NCI-H2227 treated with DMSO at 0.1 percent for 48 hours (cell line): ENCODE results near the gene DEFB124.
"Not testable (repeated sequence)": the region's sequence is repeated elsewhere in the genome, so short reads cannot be mapped to it uniquely, and the experiment has no call there.

Experiments used
- DNase-seq: peaks from one replicate; lab custom pipeline; 2025; lab: John Stamatoyannopoulos, UW

DEFB124 gene

DNA sequence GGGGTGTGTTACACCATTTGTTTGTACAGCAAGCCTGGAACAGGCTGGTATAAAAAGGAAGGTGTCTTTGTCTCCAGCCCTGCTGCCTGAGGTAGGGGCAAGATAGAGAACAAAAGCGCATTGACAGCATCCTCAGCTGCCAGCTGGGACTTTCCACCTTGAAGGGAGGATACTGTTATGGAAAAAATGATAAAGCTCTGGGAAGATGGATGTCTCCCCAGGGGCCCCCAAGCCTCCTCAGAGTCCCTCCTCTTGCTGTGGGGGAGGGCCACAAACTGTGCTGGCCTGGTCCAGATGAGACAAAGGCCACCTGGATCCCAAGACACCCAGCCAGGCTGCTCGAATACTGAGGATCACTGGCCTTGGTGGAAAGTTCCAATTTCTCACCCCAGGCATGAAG lies 13.2 kb upstream of the DEFB124 start:
- no peak for DNase-seq

DNA sequence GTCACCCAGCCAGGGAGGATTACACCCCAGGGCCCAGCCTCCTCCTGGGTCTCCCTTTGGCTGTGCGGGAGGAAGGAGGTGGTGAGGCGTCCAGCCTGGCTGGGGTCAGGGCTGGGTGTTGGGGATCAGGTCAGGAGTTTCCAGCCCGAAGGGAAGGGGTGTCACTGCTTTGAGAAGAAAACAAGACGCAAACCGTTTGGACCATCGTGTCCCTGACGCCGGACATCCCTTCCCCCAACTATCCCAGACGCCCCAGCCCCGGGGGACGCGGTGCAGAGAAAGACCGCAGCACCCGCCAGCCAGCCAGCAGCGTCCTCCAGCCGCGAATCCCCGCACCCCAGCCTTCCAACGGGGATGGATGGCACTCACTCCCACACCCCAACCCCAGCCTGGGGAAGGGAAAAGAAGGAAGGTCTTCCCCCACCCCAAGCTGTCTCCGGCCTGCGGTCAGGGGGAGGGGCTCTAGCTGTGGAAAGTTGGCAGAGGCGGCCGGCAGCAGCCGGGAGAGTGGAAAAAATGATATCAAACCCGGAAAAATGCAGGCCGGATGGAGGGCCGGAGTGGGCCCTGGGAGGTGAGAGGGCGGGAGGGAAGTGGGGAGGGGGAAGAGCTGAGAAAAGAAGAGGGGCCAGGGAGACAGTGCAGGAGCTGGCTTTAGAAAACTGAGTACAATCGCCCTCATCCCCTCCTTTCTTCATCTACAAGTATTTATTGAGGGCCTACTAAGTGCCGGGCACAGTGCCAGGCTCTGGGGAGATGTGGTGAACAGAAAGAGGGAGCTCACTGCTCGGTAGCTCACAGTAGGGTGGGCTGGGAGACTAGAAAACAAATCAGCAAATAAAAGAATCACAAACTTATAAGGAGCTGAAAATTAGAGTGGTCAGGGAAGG lies 10.8 kb upstream of the DEFB124 start:
- no peak for DNase-seq

DNA sequence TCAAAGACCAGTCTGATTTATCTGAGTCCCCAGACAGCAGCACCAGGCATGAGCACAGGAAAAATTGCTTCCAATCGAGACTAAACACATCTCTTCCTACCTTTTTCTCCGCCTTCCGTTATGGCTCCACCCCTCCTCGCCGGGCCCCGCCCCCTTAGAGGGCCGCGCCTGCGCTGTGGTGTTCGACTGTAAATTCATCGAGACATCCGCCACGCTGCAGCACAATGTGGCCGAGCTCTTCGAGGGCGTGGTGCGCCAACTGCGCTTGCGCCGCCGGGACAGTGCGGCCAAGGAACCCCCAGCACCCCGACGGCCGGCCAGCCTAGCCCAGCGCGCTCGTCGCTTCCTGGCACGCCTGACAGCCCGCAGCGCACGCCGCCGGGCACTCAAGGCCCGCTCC lies 9.1 kb upstream of the DEFB124 start:
- DNase-seq: no peak

DNA sequence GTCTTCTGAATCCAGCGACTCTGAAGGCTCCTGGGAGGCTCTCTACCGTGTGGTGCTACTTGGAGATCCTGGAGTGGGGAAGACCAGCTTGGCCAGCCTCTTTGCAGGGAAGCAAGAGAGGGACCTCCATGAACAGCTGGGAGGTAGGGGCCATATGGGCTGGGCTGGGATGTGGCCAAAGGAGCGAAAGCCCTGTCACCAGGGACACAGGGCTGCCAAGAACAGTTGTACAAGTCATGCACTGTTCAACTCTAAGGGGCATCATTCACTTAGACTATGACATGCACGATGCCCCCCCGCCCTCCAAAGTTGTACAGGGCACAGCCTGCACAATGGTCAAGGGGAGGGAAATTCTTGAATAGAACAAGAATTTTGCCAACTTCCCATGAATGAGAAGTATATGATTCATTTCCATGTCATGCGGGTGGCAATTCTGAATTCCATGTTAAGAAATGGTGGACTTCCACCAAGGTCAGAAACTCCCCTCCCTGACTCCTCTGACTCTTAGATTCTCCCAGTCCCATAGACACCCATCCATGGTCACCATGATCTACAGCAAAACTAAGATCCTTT lies 1.8 kb upstream of the DEFB124 start:
- no peak for DNase-seq

DNA sequence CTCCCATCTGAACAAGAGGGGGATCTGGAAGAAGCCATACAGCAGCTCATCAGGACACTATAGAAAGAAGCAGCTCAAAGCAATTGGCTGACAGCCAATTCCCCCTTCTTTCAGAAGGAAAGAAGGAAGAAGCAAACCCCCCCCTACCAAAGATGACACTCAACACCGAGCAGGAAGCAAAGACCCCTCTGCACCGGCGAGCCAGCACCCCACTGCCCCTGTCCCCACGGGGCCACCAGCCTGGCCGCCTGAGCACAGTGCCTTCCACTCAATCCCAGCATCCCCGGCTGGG lies 1.3 kb upstream of the DEFB124 start:
- no peak for DNase-seq

DNA sequence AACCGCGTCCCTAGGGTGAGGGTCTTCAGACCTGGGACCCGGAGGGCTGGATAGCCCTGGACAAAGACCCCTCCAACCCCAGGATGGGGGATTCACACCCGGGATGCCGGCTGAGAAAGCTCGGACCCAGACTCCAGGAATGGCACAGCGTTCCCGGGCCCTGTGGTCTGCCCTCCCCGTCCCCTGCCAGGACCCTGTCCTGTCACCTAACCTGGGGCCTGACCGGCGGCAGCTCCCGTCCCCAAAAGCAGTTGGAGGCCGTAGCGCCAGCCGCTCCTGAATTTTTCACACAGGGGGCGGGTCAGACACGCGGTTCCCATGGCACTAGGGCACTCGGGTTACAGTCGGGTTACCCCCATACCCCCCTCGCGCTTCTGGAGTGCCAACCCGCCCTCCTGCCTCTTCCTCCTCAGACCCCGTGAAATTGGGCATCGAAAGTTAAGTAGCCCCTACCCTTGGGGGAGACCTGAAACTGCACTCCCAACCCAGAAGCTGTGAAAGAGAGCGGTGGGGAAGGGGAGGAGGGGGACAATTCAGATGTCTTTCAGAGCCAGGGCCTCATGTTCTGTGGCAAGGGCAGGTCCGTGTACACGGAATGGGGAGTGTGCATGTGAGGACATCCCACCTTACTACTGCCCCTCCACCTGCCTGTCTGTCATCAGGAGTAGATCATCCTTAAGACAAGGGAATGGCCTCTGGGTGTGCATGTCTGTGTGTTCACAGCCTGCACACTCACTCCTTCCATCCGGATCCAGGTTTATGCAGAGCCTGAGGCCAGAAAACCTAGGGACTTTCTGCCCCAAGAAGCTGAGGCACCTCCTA lies 756 bp upstream of the DEFB124 start:
- DNase-seq: no peak

DNA sequence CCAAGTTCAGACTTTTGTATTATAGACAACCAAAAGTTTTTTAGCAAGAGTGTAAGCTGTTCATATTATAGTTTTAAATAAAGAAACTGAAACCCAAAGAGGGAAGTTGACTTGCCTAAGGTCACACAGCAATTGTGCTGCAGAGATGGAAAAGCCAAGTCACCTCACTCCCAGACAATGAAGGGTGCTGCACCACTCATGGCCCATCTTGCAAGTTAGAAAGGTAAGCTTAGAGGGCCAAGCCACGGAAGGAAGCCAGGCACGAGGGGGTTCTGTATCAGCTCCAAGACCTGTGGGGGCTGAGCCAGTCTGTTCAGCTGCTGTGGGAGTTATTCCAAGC lies 860 bp downstream of the DEFB124 start:
- no peak for DNase-seq

DNA sequence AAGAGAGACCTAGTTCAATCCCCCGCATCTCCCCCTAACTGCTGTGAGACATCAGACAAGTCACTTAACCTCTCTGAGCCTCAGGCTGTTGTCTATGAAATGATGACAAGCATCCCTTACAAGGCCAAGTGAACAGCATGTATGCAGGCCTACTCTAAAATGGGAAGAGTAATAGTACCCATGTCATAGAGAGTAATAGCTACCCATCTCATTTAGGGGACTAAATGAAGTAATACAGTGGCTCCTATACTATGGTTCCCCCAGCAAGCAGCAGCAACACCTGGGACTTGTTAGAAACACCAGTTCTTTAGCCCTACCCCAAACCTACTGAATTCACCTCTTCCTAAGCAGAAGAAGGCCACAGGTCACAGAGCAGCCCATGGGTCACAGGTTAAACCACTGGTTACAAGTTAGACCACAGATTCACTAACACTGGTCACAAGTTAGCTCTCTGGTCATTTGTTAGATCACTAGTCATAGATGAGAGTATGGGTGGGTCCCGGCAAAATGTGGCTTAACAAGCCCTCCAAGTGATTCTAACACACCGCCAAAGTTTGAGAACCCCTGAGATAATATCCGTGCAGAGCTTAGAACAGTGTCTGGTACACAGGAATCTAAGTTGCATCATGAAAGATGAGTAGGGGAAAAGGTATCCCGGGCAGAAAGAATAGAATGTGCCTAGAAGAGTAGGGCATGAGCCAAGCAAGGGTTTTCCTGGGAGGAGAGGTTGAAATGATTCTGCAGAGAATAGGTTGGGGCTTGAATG lies 1.4 kb downstream of the DEFB124 start:
- DNase-seq: no peak

DNA sequence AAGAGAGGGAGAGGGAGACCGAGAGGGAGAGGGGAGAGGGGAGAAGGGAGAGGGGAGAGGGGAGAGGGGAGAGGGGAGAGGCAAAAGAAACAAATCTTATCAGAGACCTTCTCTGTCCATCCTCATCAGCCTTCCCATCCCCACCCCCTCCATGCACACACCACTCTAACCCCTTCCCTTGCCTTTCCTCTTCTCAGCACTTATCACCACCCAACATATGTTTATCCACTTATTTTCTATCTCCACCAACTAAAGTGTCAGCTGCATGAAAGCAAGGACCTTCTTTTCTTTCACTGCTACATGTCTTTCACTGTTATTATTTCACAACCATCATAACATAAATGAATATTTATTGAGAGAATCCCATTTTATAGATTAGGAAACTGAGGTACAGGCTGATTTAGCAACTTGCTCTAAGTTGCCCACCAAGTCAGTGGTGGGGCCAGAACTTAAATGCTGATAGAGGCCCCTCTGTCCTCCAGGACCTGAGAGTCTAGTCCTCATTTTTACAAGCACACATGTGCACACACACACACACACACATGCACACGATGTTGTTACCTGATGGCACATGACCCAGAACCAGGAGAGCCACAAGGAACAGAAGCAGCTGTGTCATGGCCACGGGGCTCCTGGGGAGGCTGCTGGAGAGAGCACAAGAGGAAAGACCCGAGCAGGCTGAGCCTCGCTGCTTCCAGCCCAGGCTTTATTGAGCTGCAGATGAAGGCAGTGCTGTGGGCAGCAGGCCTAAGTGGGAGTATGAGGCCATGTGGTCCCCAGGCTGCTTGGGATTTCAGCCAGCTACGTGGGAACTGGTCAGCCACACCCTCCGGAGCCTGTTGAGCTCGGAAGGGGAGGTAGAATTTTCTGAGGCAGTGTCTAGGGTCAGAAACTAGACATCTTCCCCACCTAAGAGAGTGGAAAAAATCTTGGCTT lies 2.3 kb downstream of the DEFB124 start:
- DNase-seq: no peak

DNA sequence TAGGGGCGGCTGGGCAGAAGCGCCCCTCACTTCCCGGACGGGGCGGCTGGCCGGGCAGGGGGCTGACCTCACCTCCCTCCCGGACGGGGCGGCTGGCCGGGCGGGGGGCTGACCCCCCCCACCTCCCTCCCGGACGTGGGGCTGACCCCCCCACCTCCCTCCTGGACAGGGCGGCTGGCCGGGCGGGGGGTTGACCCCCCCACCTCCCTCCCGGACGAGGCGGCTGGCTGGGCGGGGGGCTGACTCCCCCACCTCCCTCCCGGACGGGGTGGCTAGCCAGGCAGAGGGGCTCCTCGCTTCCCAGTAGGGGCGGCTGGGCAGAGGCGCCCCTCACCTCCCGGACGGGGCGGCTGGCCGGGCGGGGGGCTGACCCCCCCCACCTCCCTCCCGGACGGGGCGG lies 4.0 kb downstream of the DEFB124 start:
- not testable (repeated sequence) for DNase-seq

DNA sequence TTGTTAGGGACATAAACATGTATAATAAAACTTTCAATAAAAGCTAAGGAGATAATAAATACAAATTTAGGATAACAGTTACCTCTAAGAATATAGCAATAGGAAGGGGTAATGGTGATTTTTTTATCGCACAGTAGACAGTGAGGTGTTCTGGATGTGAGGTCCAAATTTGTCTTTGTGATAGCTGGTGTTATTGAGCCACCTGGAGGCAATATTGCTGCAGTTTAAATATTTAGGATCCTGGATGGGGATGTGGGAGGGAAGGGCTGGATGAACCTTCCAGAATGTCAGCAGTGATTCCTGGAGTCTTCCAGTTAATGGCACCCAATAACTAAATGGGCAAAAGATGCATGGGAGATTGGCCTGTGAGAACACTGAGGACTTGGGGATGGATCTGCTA lies 20.6 kb downstream of the DEFB124 start:
- DNase-seq: no peak

DNA sequence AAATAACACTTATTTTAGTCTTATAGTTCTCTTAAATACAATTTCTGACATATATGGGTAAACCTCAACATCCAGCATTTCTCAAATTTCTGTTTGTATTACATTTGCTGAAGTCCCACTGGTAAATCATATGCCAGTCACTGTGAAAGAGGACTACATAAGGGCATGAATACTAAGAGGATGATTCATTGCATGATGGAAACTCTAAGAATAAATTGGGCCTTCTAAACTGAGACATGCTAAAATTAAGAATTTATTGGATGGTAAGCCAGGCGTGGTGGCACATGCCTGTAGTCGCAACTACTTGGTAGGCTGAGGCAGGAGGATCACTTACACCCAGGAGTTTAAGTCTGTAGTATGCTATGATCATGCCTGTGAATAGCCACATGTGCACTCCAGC lies 22.4 kb downstream of the DEFB124 start:
- DNase-seq: no peak

DNA sequence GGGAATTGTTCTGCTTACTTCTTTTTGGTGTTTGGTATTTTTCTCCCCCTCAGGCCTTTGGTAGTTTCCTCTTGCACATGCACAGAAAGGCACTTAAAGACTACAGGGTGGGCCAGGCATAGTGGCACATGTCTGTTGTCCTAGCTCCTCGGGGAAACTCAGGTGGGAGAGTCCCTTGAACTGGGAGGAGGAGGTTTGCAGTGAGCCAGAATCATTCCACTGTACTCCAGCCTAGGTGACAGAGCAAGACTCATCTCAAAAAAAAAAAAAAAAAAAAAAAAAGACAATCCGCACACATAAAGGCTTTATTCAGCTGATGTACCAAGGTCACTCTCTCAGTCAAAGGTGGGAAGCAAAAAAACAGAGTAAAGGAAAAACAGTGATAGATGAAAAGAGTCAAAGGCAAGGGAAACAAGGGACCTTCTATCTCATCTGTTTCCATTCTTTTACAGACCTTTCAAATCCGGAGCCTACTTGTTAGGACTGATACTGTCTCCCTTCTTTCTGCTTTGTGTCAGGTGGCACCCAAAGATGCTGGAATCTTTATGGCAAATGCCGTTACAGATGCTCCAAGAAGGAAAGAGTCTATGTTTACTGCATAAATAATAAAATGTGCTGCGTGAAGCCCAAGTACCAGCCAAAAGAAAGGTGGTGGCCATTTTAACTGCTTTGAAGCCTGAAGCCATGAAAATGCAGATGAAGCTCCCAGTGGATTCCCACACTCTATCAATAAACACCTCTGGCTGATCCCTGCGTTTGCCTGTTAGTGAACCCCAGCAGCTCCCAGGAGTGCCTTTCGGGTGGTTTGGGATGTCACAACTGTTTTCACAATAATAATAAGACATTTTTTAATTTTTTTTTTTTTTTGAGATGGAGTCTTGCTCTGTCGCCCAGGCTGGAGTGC lies 25.2 kb downstream of the DEFB124 start:
- no peak for DNase-seq

DNA sequence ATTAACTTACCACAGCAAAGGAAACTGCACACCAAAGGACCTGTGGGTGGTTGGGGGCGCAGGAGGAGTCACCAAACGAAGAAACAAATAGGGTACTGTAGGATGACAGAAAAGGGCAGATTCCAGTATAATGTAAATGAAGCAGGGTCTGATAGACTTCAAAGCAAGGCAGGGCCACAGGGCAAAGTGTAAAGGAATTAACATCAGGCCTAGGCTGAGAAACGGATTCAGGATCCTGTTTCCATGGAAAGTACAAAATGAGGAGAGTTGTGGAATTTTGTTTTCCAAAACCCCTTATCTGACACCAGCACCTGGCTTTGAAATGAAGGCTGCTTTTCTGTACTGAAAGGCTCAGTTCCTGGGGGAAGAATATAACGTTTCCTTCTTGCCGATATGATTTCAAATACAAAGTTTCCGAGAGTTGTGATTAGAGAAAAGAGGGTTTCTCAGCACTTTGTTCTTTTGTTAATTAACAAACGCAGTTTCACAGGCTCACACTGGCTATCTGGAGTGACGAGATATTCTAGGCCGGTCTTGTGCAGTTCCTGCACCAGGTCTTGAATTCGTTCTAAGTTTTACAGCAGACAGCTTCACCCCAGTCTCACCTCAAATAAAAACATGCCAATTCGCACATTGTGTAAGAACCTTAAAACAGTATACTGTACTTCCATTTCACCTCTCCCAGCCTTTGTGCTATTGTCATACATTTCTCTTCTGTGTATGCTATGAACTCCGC lies 28.7 kb downstream of the DEFB124 start:
- DNase-seq: no peak

DNA sequence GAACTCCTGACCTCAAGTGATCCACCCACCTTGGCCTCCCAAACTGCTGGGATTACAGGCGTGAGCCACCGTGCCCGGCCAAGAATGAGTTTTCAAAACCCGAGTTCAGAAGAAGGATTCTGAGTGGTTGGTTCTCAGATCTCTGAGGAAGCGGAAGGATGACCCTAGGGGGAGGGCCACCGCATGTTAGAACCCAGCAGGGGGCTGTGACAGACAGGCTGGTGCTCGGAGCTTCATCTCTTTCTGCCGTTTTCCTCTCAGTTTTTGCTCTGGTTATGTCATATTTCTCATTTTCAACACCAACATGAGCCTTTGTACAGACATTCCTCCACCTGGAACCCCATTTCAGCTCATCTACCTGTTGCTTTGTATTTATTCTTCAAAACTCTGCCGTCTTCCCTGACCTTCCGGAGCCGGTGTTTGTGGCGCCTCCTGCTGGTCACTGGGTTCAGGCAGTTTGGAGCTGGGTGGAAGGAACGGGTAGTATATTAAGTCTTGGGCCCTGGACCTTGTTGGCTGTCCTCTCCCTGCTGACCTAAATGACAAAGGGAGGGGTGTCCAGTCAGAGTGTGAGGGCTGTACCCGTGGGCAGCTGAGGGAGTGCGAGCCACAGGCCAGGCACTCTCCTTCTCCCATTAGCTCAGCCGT lies 34.8 kb downstream of the DEFB124 start, which contains the start of gene DEFB123:
DEFB123 (plus strand) TSS at position 621 of the 648 bp plus-strand sequence. CDS start 67 bp downstream, outside the sequence.
- no peak for DNase-seq

DNA sequence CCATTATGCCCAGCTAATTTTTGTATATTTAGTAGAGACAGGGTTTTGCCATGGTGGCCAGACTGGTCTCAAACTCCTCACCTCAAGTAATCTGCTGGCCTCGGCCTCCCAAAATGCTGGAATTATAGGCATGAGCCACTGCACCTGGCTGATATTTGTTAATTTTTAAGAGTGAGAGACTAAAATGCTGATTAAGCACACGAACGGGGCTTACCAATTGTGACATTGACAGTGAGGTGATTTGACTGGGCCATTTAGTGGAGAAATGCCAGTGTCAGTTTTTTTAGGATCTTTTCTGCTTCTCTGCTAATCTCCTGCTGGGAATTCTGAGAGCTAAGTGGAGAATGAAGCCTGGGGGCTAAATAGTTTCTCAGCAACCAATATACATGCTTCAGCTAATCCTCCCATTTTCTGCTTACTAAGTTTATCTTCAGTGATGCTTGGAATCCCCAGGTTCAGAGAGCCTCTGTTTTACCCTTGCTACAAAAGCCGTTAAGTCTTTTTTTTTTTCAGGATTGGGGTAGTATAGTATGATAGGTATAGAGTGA lies 44.3 kb downstream of the DEFB124 start:
- DNase-seq: no peak

DNA sequence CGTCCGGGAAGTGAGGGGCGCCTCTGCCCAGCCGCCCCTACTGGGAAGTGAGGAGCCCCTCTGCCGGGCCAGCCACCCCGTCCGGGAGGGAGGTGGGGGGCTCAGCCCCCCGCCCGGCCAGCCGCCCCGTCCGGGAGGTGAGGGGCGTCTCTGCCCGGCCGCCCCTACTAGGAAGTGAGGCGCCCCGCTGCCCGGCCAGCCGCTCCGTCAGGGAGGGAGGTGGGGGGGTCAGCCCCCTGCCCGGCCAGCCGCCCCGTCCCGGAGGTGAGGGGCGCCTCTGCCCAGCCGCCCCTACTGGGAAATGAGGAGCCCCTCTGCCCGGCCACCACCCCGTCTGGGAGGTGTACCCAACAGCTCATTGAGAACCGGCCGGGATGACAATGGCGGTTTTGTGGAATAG lies 47.4 kb downstream of the DEFB124 start:
- not testable (repeated sequence) for DNase-seq

DNA sequence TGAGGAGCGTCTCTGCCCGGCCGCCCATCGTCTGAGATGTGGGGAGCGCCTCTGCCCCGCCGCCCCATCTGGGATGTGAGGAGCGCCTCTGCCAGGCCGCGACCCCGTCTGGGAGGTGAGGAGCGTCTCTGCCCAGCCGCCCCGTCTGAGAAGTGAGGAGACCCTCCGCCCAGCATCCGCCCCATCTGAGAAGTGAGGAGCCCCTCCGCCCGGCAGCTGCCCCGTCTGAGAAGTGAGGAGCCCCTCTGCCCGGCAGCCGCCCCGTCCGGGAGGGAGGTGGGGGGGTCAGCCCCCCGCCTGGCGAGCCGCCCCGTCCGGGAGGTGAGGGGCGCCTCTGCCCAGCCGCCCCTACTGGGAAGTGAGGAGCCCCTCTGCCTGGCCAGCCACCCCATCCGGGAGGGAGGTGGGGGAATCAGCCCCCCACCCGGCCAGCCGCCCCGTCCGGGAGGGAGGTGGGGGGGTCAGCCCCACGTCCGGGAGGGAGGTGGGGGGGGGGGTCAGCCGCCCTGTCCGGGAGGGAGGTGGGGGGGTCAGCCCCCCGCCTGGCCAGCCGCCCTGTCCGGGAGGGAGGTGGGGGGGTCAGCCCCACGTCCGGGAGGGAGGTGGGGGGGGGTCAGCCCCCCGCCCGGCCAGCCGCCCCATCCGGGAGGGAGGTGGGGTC lies 47.9 kb downstream of the DEFB124 start:
- not testable (repeated sequence) for DNase-seq
